Putamen (tissue), 1 donor: ENCODE data around the gene RLF.

Source experiments
- DNase-seq: peaks from one replicate; pipeline ENCODE4 v3.0.0-alpha.2; 2016; ENCODE audit warnings: low spot score

RLF gene, protein sequence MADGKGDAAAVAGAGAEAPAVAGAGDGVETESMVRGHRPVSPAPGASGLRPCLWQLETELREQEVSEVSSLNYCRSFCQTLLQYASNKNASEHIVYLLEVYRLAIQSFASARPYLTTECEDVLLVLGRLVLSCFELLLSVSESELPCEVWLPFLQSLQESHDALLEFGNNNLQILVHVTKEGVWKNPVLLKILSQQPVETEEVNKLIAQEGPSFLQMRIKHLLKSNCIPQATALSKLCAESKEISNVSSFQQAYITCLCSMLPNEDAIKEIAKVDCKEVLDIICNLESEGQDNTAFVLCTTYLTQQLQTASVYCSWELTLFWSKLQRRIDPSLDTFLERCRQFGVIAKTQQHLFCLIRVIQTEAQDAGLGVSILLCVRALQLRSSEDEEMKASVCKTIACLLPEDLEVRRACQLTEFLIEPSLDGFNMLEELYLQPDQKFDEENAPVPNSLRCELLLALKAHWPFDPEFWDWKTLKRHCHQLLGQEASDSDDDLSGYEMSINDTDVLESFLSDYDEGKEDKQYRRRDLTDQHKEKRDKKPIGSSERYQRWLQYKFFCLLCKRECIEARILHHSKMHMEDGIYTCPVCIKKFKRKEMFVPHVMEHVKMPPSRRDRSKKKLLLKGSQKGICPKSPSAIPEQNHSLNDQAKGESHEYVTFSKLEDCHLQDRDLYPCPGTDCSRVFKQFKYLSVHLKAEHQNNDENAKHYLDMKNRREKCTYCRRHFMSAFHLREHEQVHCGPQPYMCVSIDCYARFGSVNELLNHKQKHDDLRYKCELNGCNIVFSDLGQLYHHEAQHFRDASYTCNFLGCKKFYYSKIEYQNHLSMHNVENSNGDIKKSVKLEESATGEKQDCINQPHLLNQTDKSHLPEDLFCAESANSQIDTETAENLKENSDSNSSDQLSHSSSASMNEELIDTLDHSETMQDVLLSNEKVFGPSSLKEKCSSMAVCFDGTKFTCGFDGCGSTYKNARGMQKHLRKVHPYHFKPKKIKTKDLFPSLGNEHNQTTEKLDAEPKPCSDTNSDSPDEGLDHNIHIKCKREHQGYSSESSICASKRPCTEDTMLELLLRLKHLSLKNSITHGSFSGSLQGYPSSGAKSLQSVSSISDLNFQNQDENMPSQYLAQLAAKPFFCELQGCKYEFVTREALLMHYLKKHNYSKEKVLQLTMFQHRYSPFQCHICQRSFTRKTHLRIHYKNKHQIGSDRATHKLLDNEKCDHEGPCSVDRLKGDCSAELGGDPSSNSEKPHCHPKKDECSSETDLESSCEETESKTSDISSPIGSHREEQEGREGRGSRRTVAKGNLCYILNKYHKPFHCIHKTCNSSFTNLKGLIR (N-terminal part only)

DNA sequence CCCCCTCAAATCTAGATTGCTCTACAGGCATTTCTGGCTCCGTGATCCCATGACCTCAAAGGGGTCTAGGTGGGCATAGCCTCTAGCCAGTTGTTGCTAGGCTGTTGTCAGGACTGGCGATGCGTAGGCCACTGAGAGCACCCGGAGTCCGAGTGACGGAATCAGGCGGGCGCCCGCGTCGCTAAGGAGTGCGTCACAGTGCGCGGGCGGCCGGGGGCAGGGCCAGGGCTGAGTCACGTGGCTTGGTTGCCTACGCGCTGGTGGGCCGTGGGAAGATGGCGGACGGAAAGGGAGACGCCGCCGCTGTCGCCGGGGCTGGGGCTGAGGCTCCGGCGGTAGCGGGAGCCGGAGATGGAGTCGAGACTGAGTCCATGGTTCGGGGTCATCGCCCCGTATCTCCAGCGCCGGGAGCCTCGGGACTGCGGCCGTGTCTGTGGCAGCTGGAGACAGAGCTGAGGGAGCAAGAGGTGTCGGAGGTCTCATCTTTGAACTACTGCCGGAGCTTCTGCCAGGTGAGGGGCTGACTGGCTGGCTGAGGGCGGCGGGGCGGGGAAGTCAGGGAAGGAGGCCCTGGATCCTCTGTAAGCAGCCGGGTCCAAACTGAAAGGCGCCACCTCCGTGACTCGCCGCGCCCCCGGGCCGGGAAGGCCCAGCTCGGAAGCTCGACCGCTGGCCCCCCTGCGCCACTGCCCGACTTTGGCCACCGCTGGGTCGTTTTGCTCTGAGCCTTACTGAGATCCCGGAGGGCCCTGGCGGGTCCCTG lies at the start of gene RLF:
Gene RLF, plus strand, starts transcription at position 263 of the 763 bp plus-strand sequence. Its CDS starts 13 bp downstream, at position 276.
- peak; percentile 95 for DNase-seq

DNA sequence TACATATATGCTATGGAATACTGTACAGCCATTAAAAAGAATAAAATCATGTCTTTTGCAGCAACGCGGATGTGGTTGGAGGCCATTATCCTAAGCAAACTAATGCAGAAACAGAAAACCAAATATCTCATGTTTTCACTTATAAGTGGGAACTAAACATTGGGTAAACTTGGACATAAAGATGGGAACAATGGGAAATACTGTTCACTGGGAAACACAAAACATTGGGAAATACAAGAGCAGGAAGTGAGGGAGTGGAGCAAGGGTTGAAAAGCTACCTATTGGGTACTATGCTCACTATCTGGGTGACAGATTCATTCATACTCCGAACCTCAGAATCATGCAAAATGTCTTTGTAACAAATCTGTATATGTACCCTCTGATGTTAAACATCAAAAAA lies 46.8 kb upstream of the RLF start:
- no peak for DNase-seq

DNA sequence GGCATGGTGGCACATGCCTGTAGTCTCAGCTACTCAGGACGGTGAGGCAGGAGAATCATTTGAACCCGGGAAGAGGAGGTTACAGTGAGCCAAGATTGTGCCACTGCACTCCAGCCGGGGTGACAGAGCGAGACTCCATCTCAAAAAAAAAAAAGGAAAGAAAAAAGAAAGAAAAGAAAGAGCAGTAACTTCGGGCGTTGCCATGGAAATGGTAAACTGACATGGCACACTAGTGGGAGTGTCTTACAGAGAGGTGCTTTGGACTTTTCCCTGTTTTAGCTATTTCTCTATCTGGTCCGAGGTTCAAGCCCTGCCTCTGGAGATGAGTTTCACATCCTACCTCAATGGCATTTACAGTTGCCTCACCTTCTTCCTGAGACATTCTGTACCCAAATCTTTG lies 41.1 kb upstream of the RLF start:
- DNase-seq = no peak

DNA sequence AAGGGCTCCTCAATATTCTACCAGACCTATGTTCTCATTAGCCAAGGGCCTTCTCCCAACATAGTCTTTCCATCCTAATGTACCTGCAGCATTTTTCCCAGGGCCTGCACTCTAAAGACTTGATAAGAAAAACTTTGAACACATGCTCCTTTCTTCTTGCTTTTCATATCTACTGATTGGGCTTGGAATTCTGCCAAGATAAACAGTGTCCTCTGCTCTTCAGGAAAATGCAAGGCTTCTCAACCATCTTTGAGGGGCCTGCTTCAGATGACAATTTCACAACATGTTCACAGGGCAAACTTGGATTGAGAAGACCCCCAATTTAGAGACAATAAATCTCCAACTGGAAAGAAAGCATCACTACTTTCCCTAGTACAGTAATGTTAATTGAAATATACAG lies 38.3 kb upstream of the RLF start:
- DNase-seq = no peak

DNA sequence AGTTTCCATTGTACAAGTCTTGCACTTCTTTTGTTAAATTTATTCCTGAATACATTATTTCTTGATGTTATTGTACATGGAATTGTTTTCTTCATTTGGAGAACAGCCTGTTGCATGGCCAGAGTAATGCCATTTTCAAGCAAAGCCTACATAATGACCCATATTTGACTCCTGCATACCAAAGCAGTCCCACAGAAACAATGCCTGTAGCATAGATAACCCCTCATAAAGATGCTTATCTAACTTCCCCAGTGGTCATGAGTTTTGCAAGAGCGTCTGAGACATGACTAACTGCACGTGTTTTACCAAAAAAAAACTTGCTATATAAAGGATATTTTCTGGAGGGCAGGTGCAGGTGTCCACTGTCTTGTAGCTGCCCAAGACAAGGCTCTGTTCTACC lies 30.3 kb upstream of the RLF start:
- no peak for DNase-seq

DNA sequence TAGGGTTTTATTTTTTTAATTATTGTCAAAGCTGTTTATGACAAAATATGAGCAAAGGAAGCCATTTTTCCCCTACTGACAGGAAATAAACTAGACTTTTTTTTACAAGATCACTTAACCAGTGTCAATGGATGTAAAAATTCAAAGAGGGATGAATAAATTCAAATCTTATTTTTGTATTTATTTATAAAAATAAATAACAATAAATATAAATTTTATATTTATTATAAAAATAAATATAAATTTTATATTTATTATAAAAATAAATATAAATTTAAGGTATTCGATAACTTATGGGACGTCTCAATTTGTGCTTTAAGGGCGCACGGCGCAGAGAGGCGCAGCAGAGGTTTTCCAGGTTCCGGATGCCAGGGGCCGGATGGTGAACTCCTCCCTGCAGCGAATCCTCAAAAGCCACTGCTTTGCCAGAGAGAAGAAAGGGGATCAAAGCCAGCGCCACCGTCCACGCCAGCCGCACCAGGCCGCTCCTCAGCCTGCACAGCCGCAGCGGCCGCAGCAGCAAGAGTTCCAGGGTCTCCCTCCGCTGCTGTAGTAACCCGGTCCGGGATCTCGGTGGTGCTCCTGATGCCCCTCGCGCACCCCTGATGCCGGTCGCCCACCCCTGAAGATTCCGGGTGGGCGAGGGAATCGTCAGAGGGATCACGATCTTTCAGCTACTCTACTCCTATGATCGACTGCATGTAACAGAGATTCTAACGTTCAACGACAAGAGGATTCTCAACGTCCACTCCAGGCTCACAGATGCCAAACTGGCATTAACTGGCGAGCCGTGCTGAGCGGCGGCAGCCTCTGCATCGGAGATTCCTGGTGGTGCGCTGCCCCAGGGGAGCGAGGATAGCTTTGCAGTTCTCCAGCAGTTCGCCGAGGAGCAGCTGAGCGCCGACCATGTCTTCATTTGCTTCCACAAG lies 28.5 kb upstream of the RLF start:
- DNase-seq = no peak

DNA sequence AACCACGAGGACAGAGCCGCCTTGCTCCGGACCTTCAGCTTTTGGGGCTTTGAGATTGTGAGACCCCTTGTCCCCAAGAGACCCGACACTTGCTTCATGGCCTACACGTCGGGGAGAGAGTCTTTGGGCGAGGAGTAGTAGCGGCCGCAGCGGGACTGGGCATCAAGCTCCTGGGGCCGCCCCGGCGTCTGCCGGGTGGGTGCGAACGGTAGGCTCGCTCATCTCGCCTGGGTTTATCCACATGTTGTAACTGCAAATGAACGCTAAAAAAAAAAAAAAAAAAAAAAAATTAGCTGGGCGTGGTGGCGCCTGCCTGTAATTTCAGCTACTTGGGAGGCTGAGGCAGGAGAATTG lies 27.9 kb upstream of the RLF start:
- DNase-seq = no peak

DNA sequence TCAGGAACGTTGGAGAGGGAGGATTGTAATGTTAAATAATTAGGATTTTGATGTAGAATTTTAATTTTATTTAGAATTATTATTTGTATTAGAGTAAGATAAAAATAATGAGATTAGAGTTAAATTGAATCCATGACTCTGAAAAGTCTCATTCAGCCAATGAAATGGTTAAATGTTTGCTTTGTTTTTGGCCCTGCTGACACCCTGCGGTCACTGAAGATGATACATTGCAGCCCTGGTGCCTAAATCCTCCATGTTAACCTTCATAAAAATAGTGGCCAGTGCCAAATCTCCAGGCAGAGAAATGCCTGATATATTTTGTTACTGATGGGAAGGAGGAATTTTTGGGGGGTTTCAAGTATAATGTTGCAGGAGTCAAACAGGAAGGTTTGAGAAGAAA lies 27.3 kb upstream of the RLF start:
- DNase-seq = no peak

DNA sequence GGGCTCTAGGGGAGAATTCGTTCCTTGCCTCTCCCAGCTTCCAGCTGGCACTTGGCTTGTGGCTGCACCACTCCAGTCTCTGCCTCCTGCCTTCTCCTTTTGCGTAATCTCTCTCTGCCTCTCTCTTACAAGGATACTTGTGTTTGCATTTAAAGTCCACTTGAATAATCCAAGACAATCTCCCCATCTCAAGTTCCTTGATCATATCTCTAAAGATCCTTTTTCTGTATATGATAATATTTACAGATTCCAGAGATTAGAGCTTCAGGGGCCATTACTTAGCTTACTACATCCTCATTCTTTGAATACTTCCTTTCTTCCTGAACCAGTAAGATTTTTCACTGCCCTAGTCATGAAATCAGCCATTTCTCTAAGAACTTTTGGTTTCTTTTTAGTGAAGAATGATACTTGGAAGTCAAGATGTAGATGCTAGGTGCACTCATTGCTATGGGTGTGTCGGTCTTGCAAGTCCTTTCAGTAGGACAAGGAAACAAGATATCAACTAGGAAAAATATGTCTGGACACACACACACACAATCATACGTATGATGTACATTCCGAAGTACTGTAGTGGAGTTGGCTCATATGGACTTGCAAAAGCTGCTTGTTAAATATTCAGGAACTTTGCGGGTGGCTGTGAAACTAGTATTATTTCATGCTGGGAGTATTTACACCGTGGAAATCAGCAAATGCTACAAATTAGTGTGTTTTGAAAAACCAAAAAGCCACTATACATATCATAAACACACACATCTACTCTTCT lies 20.8 kb upstream of the RLF start:
- DNase-seq = no peak

DNA sequence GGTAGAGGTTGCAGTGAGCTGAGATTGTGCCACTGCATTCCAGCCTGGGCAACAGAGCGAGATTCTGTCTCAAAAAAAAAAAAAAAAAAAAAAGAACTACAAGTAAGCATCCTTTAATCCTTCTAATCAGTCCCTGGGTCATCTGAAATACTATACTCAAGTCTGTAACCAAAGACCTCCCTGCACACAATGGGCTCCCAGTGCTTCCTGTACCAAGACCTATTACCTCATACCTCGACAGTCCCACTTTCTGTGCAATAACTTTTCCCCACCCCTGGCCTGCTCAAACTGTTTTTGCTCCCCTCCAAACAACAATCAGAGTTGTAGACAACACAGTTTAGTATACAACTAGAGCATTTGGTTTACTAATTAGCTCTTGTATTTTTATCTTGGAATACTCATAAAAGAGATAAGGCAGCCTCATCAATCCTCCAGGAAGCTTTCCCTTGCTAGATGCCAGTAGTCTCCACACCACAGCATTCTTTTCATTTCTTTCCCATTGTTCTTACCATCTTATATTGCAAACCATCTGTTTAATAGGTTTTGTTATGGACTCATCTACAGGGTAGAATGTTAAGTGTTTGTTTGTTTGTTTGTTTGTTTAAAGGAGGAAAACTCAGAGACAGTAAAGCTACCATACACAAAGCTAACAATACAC lies 19.2 kb upstream of the RLF start:
- no peak for DNase-seq

DNA sequence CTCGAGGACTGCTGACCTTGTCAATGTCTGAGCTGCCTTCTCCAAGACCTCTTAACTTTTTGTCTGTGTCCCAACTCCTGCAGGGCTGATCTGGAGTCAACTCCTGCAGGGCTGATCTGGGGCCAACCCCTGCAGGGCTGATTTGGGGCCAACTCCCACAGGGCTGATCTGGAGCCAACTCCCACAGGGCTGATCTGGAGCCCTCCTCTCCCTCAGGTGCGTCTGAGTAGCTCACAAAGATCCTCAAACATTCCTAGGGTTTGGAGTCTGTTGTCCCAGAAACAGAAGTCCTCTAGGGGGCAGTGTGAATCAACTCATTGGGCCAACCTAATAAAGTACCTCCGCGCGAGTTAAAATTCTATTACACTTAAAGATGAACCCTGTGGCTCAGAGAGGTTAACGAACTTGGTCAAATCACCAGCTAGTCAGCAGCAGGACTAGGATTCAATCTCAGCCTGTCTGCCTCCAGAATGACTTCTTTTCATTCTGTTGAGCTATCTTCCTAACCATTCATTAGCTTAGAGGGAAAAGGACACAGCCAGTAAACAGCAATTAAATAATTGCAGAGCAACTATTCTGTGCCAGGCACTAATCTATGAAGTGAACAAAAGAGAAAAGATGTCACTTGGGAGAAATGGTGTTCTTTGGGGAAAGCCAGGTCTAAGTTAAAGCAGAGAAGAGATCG lies 17.2 kb upstream of the RLF start:
- DNase-seq = peak; percentile 56

DNA sequence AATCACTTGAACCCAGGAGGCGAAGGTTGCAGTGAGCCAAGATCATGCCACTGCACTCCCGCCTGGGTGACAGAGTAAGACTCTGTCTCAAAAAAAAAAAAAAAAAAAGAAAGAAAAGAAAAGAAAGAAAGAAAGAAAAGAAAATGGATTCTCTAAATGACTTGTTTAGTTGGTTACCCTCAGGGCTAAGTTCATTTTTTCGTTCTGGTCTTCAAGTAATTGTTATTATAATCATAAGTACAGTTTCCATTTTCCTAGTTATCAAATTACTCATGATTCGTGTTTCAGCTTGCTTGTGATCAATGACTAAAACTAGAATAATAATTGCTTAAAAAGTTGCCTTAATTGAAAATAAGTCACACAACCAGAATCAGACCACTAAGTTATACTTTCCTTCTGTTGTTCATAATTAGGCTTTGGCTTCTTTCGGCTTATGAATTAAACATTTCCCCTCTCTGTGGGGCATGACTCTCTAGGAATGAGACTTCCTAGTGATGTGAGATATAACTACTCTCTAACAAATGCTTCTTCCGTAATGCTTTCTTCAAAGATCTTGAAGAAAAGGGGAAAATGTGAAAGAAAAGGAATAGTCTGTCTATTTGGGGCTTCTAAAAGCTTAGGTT lies 9.6 kb upstream of the RLF start:
- no peak for DNase-seq

DNA sequence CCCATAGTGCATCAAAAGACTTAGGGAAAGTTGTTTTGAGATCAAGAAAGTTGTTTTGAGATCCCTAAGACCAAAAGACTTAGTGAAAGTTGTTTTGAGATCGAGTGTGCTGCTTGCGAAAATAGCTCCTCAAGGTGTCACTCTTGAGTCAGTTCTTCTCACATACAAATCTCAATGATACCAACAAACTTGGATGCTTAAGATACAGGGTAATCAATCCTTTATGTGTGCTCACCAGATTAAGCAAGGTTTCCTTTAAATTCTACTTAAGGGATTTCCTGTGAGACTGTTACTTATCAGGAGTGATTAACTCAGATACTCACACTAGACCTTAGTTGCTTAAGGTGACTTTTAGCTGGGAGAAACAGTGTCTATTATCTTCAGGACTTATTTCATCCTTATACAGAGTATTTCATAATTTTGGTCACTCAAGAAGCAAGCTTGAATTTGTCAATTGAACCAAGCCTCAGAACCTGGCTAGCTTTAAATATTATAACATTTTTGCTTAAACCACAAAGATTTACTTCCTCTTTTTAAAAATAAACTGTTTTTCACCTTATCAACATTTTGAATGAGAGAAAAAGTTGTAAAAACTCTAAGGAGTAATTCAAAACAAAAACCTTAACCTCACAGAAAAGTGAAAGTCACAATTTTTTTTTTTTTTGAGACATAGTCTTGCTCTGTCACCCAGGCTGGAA lies 8.0 kb upstream of the RLF start:
- DNase-seq = peak; percentile 61

DNA sequence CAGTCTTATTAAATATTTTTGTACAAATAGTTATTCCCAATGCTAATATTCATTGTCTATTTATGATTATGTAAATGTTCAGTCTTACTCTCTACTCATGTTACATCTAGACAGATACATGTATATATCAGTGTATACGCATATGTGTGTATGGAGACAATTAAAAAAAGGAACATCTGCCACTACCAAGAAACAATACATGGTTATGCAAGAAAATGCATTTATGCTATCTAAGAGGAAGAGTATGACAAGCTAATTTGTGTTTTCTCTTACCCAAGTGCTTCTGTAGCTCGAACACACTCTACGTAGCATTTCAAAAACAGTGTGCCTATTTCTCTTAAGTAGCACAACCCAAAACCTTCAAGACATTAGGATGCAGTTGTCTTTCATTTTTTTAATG lies 6.1 kb upstream of the RLF start:
- no peak for DNase-seq

DNA sequence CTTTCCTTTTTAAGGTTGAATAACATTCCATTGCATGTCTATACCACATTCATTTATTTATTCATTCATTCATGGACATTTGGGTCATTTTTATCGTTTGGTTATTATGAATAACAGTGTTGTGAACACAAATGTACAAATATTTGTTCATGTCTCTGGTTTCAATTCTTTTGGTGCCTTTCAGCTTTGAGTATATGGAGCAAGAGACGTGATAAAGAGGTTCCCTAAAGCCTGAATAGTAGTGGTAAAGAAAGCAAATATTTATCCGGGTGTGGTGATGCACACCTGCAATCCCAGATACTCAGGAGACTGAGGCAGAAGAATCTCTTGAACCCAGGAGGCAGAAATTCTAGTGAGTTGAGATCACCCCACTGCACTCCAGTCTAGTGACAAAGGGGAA lies 5.3 kb upstream of the RLF start:
- no peak for DNase-seq

DNA sequence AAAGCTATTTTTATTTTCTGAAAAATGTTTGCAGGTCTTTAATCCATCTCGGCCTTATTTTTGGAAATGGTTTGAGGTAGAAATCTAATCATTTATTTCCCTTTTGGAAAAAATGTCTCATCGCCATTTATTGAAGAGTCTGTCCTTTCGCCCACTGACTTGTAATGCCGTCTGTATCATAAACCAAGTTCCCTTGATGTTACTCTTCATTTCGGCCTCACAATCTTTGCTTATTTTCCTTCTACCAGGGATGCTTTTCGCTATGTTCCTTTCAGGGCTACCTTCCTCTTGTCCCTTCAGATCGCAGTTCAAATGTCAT lies 422 bp upstream of the RLF start:
- no peak for DNase-seq

DNA sequence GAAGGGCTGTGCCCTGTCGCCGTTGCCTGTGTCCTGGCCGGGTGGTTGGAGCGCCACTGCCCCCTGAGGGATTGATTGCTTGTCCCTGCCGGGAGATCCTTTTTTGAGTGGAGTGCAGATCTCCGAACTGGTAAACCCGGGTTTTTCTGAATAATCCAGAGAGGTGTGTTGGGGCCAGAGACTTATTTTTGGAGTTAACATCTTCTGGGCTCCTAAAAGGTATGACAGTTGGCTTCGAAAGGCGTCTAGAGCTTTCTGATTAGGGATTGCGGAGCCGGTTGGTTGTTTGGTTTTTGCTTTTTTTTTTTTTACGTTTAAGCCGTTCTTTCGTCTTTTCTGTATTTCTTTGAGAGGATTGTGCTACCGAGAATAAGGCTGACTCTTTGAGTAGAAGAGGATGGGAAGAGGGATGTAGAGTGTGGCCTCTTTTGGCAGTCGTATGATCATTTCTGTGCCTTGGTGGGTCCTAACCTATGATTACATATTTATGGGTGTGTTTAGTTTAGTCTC lies 756 bp downstream of the RLF start:
- DNase-seq = no peak
